ENCODE results near the gene CHRM4. TPM values are rescaled to one million over a fixed set of nuclear protein-coding genes. Genes with fewer than 3 reads are reported as not detected.

The CHRM4 gene
- total RNA-seq, 1 donor from 2014 or later: not detected

- DNase-seq (ENCODE audit: low read depth): no peak
- no peak for TF ChIP-seq CTCF (conservative IDR thresholded peaks at IDR 0.05; ENCODE audit: low read depth, low read length)
- no peak overlapping the region for H3K4me3 ChIP-seq (ENCODE audit: low read depth, low read length)
These were observed 4.9 kb downstream of the CHRM4 start for GRCh38 chr11:46386674-46387073.

GRCh38 chr11:46386005-46386578 lies 5.5 kb downstream of the CHRM4 start:
- TF ChIP-seq CTCF (conservative IDR thresholded peaks at IDR 0.05; ENCODE audit: low read depth, low read length): no peak
- DNase-seq (ENCODE audit: low read depth): no peak

GRCh38 chr11:46385169-46386004 lies 6.2 kb downstream of the CHRM4 start:
- H3K4me3 ChIP-seq (ENCODE audit: low read depth, low read length): no peak overlapping the region
- TF ChIP-seq CTCF (conservative IDR thresholded peaks at IDR 0.05; ENCODE audit: low read depth, low read length): no peak
- DNase-seq (ENCODE audit: low read depth): no peak

More at GRCh38 chr11:46386005-46386578, 5.5 kb downstream of the CHRM4 start:
- H3K4me3 ChIP-seq (ENCODE audit: low read depth, low read length): no peak overlapping the region

- no peak overlapping the region for H3K4me3 ChIP-seq (ENCODE audit: low read depth, low read length)
- no peak for DNase-seq (ENCODE audit: low read depth)
- TF ChIP-seq CTCF (conservative IDR thresholded peaks at IDR 0.05; ENCODE audit: low read depth, low read length): no peak
These were observed 7.4 kb downstream of the CHRM4 start for GRCh38 chr11:46383974-46384701.

- H3K4me3 ChIP-seq (ENCODE audit: low read depth, low read length): no peak overlapping the region
- no peak for TF ChIP-seq CTCF (conservative IDR thresholded peaks at IDR 0.05; ENCODE audit: low read depth, low read length)
- DNase-seq (ENCODE audit: low read depth): no peak
These were observed 8.2 kb downstream of the CHRM4 start for GRCh38 chr11:46383404-46383758.

GRCh38 chr11:46382646-46383403 lies 8.8 kb downstream of the CHRM4 start:
- no peak for DNase-seq (ENCODE audit: low read depth)
- peak overlapping the region; percentile 50 for H3K4me3 ChIP-seq (ENCODE audit: low read depth, low read length)
- TF ChIP-seq CTCF (conservative IDR thresholded peaks at IDR 0.05; ENCODE audit: low read depth, low read length): peak; percentile 71

All from epithelial cell of proximal tubule (primary cell).